ENCODE measurements around the gene CNTN4. TPM values are rescaled to one million over a fixed set of nuclear protein-coding genes. Genes with fewer than 3 reads are reported as not detected.

The CNTN4 gene
- total RNA-seq, 4 donors from 2014 or later, result 2.6 to 91.2 (median 13.2) TPM

- TF ChIP-seq CTCF (IDR thresholded peaks at IDR 0.05) (no peak), POLR2A (IDR thresholded peaks at IDR 0.05) (no peak)
- H3K27ac ChIP-seq, result no peak overlapping the region
- intact Hi-C loops (cut with DNase I; ENCODE audit: low total_unique reads), result no loop called here
- no peaks in the 10 kb centered on the region for H3K27me3 ChIP-seq
- no peaks in the 10 kb centered on the region for H3K9me3 ChIP-seq
- H3K4me3 ChIP-seq, result no peak overlapping the region
- no peaks in the 10 kb centered on the region for H3K36me3 ChIP-seq
- DNase-seq, result no peak
- H3K4me1 ChIP-seq, result no peaks in the 10 kb centered on the region
These were observed 496.8 kb downstream of the CNTN4 start for GRCh38 chr3:2595486-2595885.

- Histone ChIP-seq H3K27ac (no peak overlapping the region), H3K36me3 (no peaks in the 10 kb centered on the region), H3K27me3 (no peaks in the 10 kb centered on the region), H3K4me3 (no peak overlapping the region), H3K9me3 (no peaks in the 10 kb centered on the region), H3K4me1 (no peaks in the 10 kb centered on the region)
- intact Hi-C loops (cut with DNase I; ENCODE audit: low total_unique reads), result no loop called here
- DNase-seq, result no peak
- no peak for TF ChIP-seq POLR2A (IDR thresholded peaks at IDR 0.05)
- no peak for TF ChIP-seq CTCF (IDR thresholded peaks at IDR 0.05)
These were observed 498.9 kb downstream of the CNTN4 start for GRCh38 chr3:2597615-2598014.

- H3K4me3 ChIP-seq, result no peak overlapping the region
- no peak for TF ChIP-seq CTCF (IDR thresholded peaks at IDR 0.05)
- no peak for TF ChIP-seq POLR2A (IDR thresholded peaks at IDR 0.05)
- no peaks in the 10 kb centered on the region for H3K27me3 ChIP-seq
- intact Hi-C loops (cut with DNase I; ENCODE audit: low total_unique reads), result no loop called here
- no peaks in the 10 kb centered on the region for H3K4me1 ChIP-seq
- no peak overlapping the region for H3K27ac ChIP-seq
- H3K36me3 ChIP-seq, result no peaks in the 10 kb centered on the region
- H3K9me3 ChIP-seq, result no peaks in the 10 kb centered on the region
- DNase-seq, result no peak
These were observed 500.8 kb downstream of the CNTN4 start for GRCh38 chr3:2599471-2599870.

- Histone ChIP-seq H3K4me3 (no peak overlapping the region), H3K4me1 (no peaks in the 10 kb centered on the region), H3K27me3 (no peaks in the 10 kb centered on the region), H3K27ac (no peak overlapping the region), H3K36me3 (no peaks in the 10 kb centered on the region), H3K9me3 (no peaks in the 10 kb centered on the region)
- TF ChIP-seq POLR2A (IDR thresholded peaks at IDR 0.05) (no peak), CTCF (IDR thresholded peaks at IDR 0.05) (no peak)
- no peak for DNase-seq
- intact Hi-C loops (cut with DNase I; ENCODE audit: low total_unique reads), result no loop called here
These were observed 505.1 kb downstream of the CNTN4 start for GRCh38 chr3:2603692-2604289.

- no peak for DNase-seq
- intact Hi-C loops (cut with DNase I; ENCODE audit: low total_unique reads), result no loop called here
- Histone ChIP-seq H3K27ac (no peak overlapping the region), H3K36me3 (no peaks in the 10 kb centered on the region), H3K4me1 (no peaks in the 10 kb centered on the region), H3K27me3 (no peaks in the 10 kb centered on the region), H3K4me3 (no peak overlapping the region), H3K9me3 (no peaks in the 10 kb centered on the region)
- no peak for TF ChIP-seq POLR2A (IDR thresholded peaks at IDR 0.05)
- no peak for TF ChIP-seq CTCF (IDR thresholded peaks at IDR 0.05)
These were observed 515.9 kb downstream of the CNTN4 start for GRCh38 chr3:2614578-2614977.
